MCF 10A (cell line): ENCODE measurements around the gene ADIPOR1. TPM values are rescaled to one million over a fixed set of nuclear protein-coding genes. Genes with fewer than 3 reads are reported as not detected.

Experiments used
- BruUV-seq: library from RNA; stranded (reverse); fragments of 400-500 nt; replicated peaks from 2 replicates; lab custom pipeline; 2021; lab: Mats Ljungman, UMichigan
- CTCF ChIA-PET: fragments of 300-600 bp; sonication (Branson Sonifier 250); formaldehyde crosslinking; extraction: SDS; loops from one replicate; lab custom pipeline; 2021; ENCODE audit warnings: antibody characterized with exemption, inconsistent platforms; lab: Yijun Ruan, JAX
- POLR2A ChIA-PET: fragments of 300-600, 350-650 bp; sonication (Branson Sonifier 250); formaldehyde crosslinking; extraction: SDS; loops from one replicate; lab custom pipeline; 2020; ENCODE audit warnings: antibody characterized with exemption, inconsistent platforms; lab: Yijun Ruan, JAX
- DNase-seq: peaks from one replicate; pipeline ENCODE4 v3.0.0-alpha.2; 2018; ENCODE audit not compliant: unreplicated experiment
- H3K27ac Mint-ChIP-seq: one replicate; pipeline ENCODE4 v1.8.0; 2022; ENCODE audit warnings: mild to moderate bottlenecking, low read depth, mixed read lengths; ENCODE audit not compliant: unreplicated experiment
- H3K27me3 Mint-ChIP-seq: one replicate; pipeline ENCODE4 v1.8.0; 2022; ENCODE audit warnings: mixed read lengths; ENCODE audit not compliant: insufficient read depth, unreplicated experiment
- H3K36me3 Mint-ChIP-seq: one replicate; pipeline ENCODE4 v1.8.0; 2022; ENCODE audit warnings: mild to moderate bottlenecking, moderate library complexity, mixed read lengths; ENCODE audit not compliant: insufficient read depth, unreplicated experiment
- H3K4me1 Mint-ChIP-seq: one replicate; pipeline ENCODE4 v1.8.0; 2022; ENCODE audit warnings: mixed read lengths; ENCODE audit not compliant: insufficient read depth, unreplicated experiment
- H3K4me3 Mint-ChIP-seq: one replicate; pipeline ENCODE4 v1.8.0; 2022; ENCODE audit warnings: mild to moderate bottlenecking, moderate library complexity, mixed read lengths; ENCODE audit not compliant: unreplicated experiment
- H3K9me3 Mint-ChIP-seq: one replicate; pipeline ENCODE4 v1.8.0; 2022; ENCODE audit warnings: mixed read lengths; ENCODE audit not compliant: unreplicated experiment
- CTCF ChIP-seq: fragments of 200-600 bp; IDR thresholded peaks from one replicate; pipeline ENCODE4 v1.8.0; 2022; ENCODE audit warnings: antibody characterized with exemption, mild to moderate bottlenecking; ENCODE audit not compliant: unreplicated experiment
- intact Hi-C: fragments of 100-400 bp; cut with micrococcal nuclease; formaldehyde crosslinking; loops from 2 replicates; pipeline ENCODE4 v1.14.1; 2022
- total RNA-seq: library from RNA; stranded (reverse); gene quantifications from 2 replicates; pipeline ENCODE4 v1.2.3, GENCODE V29; 2022

Gene ADIPOR1
- total RNA-seq, 1 experiment from 2014 or later, result 157 TPM

DNA sequence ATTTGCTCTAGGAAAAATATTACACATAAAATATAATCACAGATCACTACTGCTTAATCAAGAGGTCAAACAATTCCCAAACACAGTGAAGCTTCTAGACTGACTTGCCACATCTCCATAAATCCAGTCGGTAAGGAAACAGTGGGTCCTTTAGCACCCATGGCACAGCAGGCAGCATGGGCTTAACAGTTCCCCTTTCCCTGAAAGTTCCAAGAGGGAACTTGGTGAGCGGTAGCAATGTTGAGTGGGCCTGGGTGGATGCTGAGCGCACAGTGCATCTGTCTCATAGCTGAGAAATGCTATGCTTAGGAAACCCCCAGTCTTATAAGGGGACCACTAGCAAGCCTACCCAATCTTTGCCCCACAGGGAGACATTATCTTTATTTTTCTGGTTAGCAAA is 16.7 kb upstream of the ADIPOR1 start:
- H3K27me3 Mint-ChIP-seq, result peaks cover 40% of the 10 kb centered on the region
- H3K4me1 Mint-ChIP-seq, result peaks cover 5% of the 10 kb centered on the region
- TF ChIP-seq CTCF, result no peak
- ChIA-PET CTCF (interaction anchor here (0.9 to 1.2 kb wide), 3 partner anchors 21 to 26 kb away, joined by 3 read pairs; no protein-coding TSS in a partner anchor), POLR2A (interaction anchor here (1.2 to 5.3 kb wide), 3 partner anchors 9 to 33 kb away, joined by 3 to 30 read pairs (median 6); partner anchors contain the start of gene TMEM183A)
- no peak overlapping the region for H3K27ac Mint-ChIP-seq
- no peaks in the 10 kb centered on the region for H3K9me3 Mint-ChIP-seq
- intact Hi-C loops, result no loop called here
- no peak overlapping the region for H3K4me3 Mint-ChIP-seq
- BruUV-seq, result no TSS peak
- no peak for DNase-seq
- H3K36me3 Mint-ChIP-seq, result no peaks in the 10 kb centered on the region

- Mint-ChIP-seq H3K36me3 (no peaks in the 10 kb centered on the region), H3K27ac (no peak overlapping the region), H3K27me3 (peaks cover 26% of the 10 kb centered on the region), H3K4me1 (peaks cover 12% of the 10 kb centered on the region), H3K9me3 (no peaks in the 10 kb centered on the region), H3K4me3 (no peak overlapping the region)
- BruUV-seq, result no TSS peak
- ChIA-PET POLR2A (interaction anchor here (0.7 to 5.3 kb wide), 4 partner anchors 9 to 36 kb away, joined by 3 to 30 read pairs (median 6); partner anchors contain the start of gene TMEM183A), CTCF (interaction anchor here (0.7 to 1.4 kb wide), 4 partner anchors 15 to 293 kb away, joined by 4 to 7 read pairs (median 5); no protein-coding TSS in a partner anchor)
- no peak for DNase-seq
- no peak for TF ChIP-seq CTCF
- intact Hi-C loops, result no loop called here
Observed at GRCh38 chr1:202972046-202972445, 13.9 kb upstream of the ADIPOR1 start.

- POLR2A ChIA-PET, result interaction anchor here (0.8 to 5.7 kb wide), 9 partner anchors 10 to 107 kb away, joined by 3 to 88 read pairs (median 11); partner anchors contain the start of genes ADIPOR1, KLHL12 and TMEM183A
- peaks cover 12% of the 10 kb centered on the region for H3K36me3 Mint-ChIP-seq
- H3K9me3 Mint-ChIP-seq, result no peaks in the 10 kb centered on the region
- intact Hi-C loops, result loop anchor here (1.0 to 5.0 kb wide), 2 partner anchors 43 to 82 kb away; partner anchors contain the start of gene RABIF
- H3K27me3 Mint-ChIP-seq, result peaks cover 3% of the 10 kb centered on the region
- DNase-seq, result peak; percentile 85
- H3K4me1 Mint-ChIP-seq, result peaks cover 29% of the 10 kb centered on the region
- no peak overlapping the region for H3K4me3 Mint-ChIP-seq
- no TSS peak for BruUV-seq
- CTCF ChIA-PET, result interaction anchor here (0.9 to 1.8 kb wide), 7 partner anchors 9 to 82 kb away, joined by 3 to 9 read pairs (median 4); partner anchors contain the start of gene KLHL12
- H3K27ac Mint-ChIP-seq, result no peak overlapping the region
- peak; percentile 79 for TF ChIP-seq CTCF
Observed at GRCh38 chr1:202968895-202969295, 10.8 kb upstream of the ADIPOR1 start.

GRCh38 chr1:202968351-202968750 is 10.2 kb upstream of the ADIPOR1 start:
- CTCF ChIA-PET, result interaction anchor here (0.6 to 1.8 kb wide), 17 partner anchors 8 to 969 kb away, joined by 3 to 19 read pairs (median 4); partner anchors contain the start of genes KLHL12, RABIF and TMEM183A
- no peak overlapping the region for H3K27ac Mint-ChIP-seq
- no peak overlapping the region for H3K4me3 Mint-ChIP-seq
- no peak for TF ChIP-seq CTCF
- peaks cover 29% of the 10 kb centered on the region for H3K4me1 Mint-ChIP-seq
- no peak for DNase-seq
- no TSS peak for BruUV-seq
- peaks cover 17% of the 10 kb centered on the region for H3K36me3 Mint-ChIP-seq
- POLR2A ChIA-PET, result interaction anchor here (0.8 to 5.7 kb wide), 15 partner anchors 9 to 224 kb away, joined by 3 to 88 read pairs (median 5); partner anchors contain the start of genes ADIPOR1, KDM5B, KLHL12 and TMEM183A
- no peaks in the 10 kb centered on the region for H3K27me3 Mint-ChIP-seq
- intact Hi-C loops, result loop anchor here (5.0 kb wide), 1 partner anchor 81 kb away; the partner anchor contains the start of gene RABIF
- H3K9me3 Mint-ChIP-seq, result no peaks in the 10 kb centered on the region
